Measurements from ENCODE around the gene GOLGB1. TPM values are rescaled to one million over a fixed set of nuclear protein-coding genes. Genes with fewer than 3 reads are reported as not detected.

GOLGB1 gene
- total RNA-seq, 1 experiment from 2014 or later: 31.4 TPM

DNA sequence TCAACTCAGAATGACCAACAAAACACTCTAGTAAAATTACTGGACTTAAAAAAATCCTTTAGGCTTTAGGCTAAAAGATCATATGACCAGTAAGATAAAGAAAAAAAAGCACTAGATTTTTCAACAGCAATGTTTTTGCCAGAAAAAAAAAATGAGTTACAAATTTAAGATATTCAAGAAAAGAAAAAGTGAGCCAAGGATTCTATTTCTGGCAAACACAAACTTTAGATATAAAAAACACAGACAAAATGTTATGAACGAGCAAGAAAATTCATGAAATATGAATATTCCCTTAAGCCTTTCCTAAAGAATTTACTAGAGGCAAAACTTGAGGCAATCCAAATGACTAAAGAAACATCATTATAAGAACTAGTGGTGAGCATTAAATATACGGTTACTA is 8.6 kb downstream of the GOLGB1 start:
- Histone ChIP-seq H3K23ac (ENCODE audit: insufficient read length, low read depth, low read length) (no peak overlapping the region), H3K23me2 (ENCODE audit: insufficient read length, low read depth, low read length, poor library complexity, severe bottlenecking) (no peaks in the 10 kb centered on the region), H2BK15ac (ENCODE audit: low read depth, low read length) (no peak overlapping the region), H3K27me3 (ENCODE audit: insufficient read depth, low read length) (no peaks in the 10 kb centered on the region), H3K27ac (ENCODE audit: insufficient read length, low read depth, low read length) (no peak overlapping the region), H4K5ac (ENCODE audit: insufficient read length, low read depth, low read length) (no peak overlapping the region), H3K4me1 (ENCODE audit: insufficient read depth, low read length) (no peaks in the 10 kb centered on the region), H2BK12ac (ENCODE audit: insufficient read length, low read depth, low read length) (no peak overlapping the region), H3K9ac (ENCODE audit: extremely low read depth, insufficient read length, low read length) (no peak overlapping the region), H3K18ac (ENCODE audit: insufficient read length, low read depth, low read length) (no peak overlapping the region), H2AFZ (ENCODE audit: low read length) (no peak overlapping the region), H4K20me1 (ENCODE audit: control insufficient read depth, insufficient read depth, insufficient read length) (no peaks in the 10 kb centered on the region), H2BK20ac (ENCODE audit: low read depth, low read length, poor library complexity, severe bottlenecking) (no peak overlapping the region), H4K8ac (replicated peaks; ENCODE audit: insufficient read length, low read depth, low read length) (no peak overlapping the region), H3K56ac (ENCODE audit: insufficient read length, low read depth, low read length) (no peak overlapping the region), H3K4me2 (ENCODE audit: insufficient read depth, insufficient read length, low read length) (no peak overlapping the region), H3K79me1 (ENCODE audit: insufficient read depth, low read depth, low read length, poor library complexity, severe bottlenecking) (peaks cover 3% of the 10 kb centered on the region), H3K4ac (ENCODE audit: low read depth, low read length) (no peak overlapping the region), H3K9me3 (ENCODE audit: control insufficient read depth, low read depth, low read length) (no peaks in the 10 kb centered on the region), H2BK5ac (ENCODE audit: insufficient read length, low read length) (no peak overlapping the region), H2BK120ac (ENCODE audit: low read depth, low read length, poor library complexity, severe bottlenecking) (no peak overlapping the region), H4K91ac (ENCODE audit: insufficient read length, low read depth, low read length) (no peak overlapping the region), H3T11ph (ENCODE audit: low read length) (no peak overlapping the region), H3K14ac (ENCODE audit: insufficient read depth, low read length) (no peak overlapping the region), H3K79me2 (ENCODE audit: insufficient read depth, low read length) (peaks cover 2% of the 10 kb centered on the region; the same call in 1 of the 2 replicates), H2AK5ac (ENCODE audit: insufficient read length, low read length) (no peak overlapping the region)
- DNase-seq: no peak
- TF ChIP-seq, protein P1, sequence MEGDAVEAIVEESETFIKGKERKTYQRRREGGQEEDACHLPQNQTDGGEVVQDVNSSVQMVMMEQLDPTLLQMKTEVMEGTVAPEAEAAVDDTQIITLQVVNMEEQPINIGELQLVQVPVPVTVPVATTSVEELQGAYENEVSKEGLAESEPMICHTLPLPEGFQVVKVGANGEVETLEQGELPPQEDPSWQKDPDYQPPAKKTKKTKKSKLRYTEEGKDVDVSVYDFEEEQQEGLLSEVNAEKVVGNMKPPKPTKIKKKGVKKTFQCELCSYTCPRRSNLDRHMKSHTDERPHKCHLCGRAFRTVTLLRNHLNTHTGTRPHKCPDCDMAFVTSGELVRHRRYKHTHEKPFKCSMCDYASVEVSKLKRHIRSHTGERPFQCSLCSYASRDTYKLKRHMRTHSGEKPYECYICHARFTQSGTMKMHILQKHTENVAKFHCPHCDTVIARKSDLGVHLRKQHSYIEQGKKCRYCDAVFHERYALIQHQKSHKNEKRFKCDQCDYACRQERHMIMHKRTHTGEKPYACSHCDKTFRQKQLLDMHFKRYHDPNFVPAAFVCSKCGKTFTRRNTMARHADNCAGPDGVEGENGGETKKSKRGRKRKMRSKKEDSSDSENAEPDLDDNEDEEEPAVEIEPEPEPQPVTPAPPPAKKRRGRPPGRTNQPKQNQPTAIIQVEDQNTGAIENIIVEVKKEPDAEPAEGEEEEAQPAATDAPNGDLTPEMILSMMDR (conservative IDR thresholded peaks at IDR 0.05): no peak
- Mint-ChIP-seq H3K27ac (no peak overlapping the region), H3K36me3 (ENCODE audit: insufficient read depth in 1 of 3, low read depth in 3 of 3) (peaks cover 9 to 12% (median 11%) of the 10 kb centered on the region in 3 experiments; a peak in 5 of 7 replicates), H3K9me3 (peaks cover 5 to 6% of the 10 kb centered on the region in 2 experiments; a peak in 3 of 5 replicates), H3K27me3 (ENCODE audit: low read depth) (no peaks in the 10 kb centered on the region), H3K4me3 (no peak overlapping the region), H3K4me1 (no peaks in the 10 kb centered on the region; a peak in 1 of 4 replicates)
- no CpG with 5 or more reads among the region's 2 CpGs for WGBS (ENCODE audit: extremely low coverage, insufficient read length, low lambda C conversion rate)
